ENCODE data around the gene LAMB4.

The LAMB4 gene

DNA sequence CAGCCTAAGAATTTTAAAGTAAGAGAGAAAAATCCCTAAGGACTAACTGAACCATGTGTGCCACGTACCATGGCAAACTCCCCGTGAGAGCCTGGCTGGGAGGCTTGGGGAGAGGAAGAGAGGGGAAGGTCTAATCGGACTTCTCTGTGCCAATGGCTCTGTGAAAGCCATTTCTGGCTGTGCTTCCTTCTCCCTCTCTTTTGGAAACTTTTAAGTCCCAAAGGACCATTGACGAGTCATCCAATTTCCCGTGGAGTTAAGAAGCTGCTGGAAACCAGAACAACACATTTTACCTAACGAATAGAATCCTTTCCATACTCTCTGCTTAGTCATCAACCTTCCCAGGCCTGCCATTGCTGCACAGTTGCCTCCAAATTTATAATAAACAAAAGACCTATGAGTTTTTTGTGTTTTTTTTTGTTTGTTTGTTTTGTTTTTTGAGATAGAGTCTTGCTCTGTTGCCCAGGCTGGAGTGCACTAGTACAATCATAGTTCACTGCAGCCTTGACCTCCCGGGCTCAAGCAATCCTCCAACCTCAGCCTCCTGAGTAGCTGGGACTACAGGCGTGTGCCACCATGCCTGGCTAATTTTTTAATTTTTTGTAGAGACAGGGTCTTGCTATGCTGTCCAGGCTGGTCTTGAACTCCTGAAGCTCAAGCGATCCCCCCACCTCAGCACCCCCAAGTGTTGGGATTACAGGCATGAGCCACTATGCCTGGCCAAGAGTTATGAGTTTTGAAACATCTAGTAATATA, 140.4 kb downstream of the LAMB4 start:
- Histone ChIP-seq H3K27ac (ENCODE audit: insufficient read depth in 1 of 2, low read depth in 1 of 2, low read length in 2 of 2, poor library complexity in 1 of 2, severe bottlenecking in 2 of 2) (no peak overlapping the region), H3K36me3 (ENCODE audit: control insufficient read depth in 4 of 4, insufficient read depth in 4 of 4, low read length in 3 of 4) (no peaks in the 10 kb centered on the region), H3K4me1 (ENCODE audit: control extremely low read depth in 1 of 4, control insufficient read depth in 4 of 4, insufficient read depth in 4 of 4, low read length in 3 of 4) (no peaks in the 10 kb centered on the region), H3K4me3 (ENCODE audit: control insufficient read depth in 1 of 7, extremely low read depth in 1 of 7, insufficient read depth in 4 of 7, low read depth in 2 of 7, low read length in 6 of 7) (no peak overlapping the region), H3K27me3 (replicated peaks in 2 of 5; ENCODE audit: control insufficient read depth in 4 of 5, insufficient read depth in 5 of 5, low read length in 4 of 5) (peaks cover 0 to 15% (median 5%) of the 10 kb centered on the region in 5 experiments), H3K9me3 (ENCODE audit: control extremely low read depth in 1 of 5, control insufficient read depth in 4 of 5, insufficient read depth in 2 of 5, low read depth in 1 of 5, low read length in 4 of 5) (no peaks in the 10 kb centered on the region)
- POLR2A ChIA-PET, result no interaction called here
- CTCF ChIA-PET, result no interaction called here
- no peak for DNase-seq
- WGBS (ENCODE audit: insufficient coverage), result 94% methylated on average over 8 of the region's 9 CpGs

DNA sequence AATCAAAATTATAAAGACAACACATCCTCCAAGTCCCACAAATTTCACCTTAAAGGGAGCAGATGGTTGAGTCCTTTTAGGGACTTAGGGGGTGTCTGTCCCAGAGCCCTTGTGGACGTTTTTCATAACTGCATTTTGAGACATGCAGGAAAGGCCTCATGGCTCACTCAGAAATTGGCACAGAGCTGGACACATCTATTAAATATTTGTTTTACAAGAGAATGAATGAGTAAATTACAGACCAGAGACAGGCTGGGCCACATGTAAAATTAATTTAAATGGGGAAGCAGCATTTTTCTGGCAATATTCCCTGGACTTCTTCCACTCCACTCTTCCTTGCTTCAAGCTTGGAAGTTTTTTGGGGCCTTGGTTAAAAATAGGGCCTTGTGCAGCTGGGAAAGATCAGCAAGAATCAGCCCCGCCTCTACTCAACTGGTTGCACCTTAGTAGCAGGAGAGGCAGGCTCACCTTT, 147.2 kb downstream of the LAMB4 start:
- ChIA-PET POLR2A (no interaction called here), CTCF (interaction anchor here (0.7 to 1.6 kb wide), 2 partner anchors 50 to 163 kb away, joined by 3 to 5 read pairs; no protein-coding TSS in a partner anchor)
- Histone ChIP-seq H3K36me3 (ENCODE audit: control insufficient read depth in 4 of 4, insufficient read depth in 4 of 4, low read length in 3 of 4) (no peaks in the 10 kb centered on the region), H3K4me1 (ENCODE audit: control extremely low read depth in 1 of 4, control insufficient read depth in 4 of 4, insufficient read depth in 4 of 4, low read length in 3 of 4) (no peaks in the 10 kb centered on the region), H3K27ac (ENCODE audit: insufficient read depth in 1 of 2, low read depth in 1 of 2, low read length in 2 of 2, poor library complexity in 1 of 2, severe bottlenecking in 2 of 2) (no peak overlapping the region), H3K27me3 (replicated peaks in 2 of 5; ENCODE audit: control insufficient read depth in 4 of 5, insufficient read depth in 5 of 5, low read length in 4 of 5) (no peaks in the 10 kb centered on the region), H3K9me3 (ENCODE audit: control extremely low read depth in 1 of 5, control insufficient read depth in 4 of 5, insufficient read depth in 2 of 5, low read depth in 1 of 5, low read length in 4 of 5) (no peaks in the 10 kb centered on the region), H3K4me3 (ENCODE audit: control insufficient read depth in 1 of 7, extremely low read depth in 1 of 7, insufficient read depth in 4 of 7, low read depth in 2 of 7, low read length in 6 of 7) (no peak overlapping the region)
- WGBS (ENCODE audit: insufficient coverage), result 90% methylated on average over 2 of the region's 2 CpGs
- peak in 1 of 3 donors; percentile 7 for DNase-seq

DNA sequence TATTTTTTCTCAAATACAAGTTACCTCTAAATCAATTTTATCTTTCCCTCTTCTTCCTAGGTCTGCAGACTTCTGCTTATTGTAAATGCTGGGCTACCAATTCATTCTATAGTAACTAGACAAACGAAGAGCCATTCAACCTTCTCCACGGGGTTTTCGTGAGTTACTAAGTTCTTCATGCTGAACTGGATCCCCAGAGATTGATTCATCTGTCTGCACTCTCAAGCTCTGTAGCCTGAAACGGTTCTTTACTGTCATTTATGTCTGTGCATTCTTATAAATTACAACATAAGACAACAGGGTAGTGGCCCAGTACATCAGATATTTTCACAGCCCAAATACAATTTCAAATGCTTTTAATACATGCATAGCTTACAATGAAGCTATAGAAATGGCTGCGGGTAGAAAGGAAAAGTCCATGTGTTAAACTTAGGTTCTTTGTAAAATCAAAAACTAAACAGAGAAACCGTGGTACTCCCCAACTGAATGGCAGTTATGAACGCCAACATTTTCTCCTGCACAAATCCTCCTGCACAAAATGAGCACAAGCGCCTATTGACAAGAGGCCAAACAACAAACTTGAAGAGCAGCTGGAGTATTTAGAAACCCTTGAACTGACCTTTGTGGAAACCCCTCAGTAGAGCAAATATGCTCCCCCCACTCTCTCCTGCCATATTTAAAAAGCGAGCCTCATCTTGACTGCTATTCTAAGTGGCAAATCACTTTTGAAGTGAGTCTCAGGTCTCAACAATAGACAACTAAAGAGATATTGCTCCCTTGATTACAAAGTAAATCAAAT, 147.9 kb downstream of the LAMB4 start:
- POLR2A ChIA-PET, result no interaction called here
- Histone ChIP-seq H3K4me3 (ENCODE audit: control insufficient read depth in 1 of 7, extremely low read depth in 1 of 7, insufficient read depth in 4 of 7, low read depth in 2 of 7, low read length in 6 of 7) (no peak overlapping the region), H3K4me1 (ENCODE audit: control extremely low read depth in 1 of 4, control insufficient read depth in 4 of 4, insufficient read depth in 4 of 4, low read length in 3 of 4) (no peaks in the 10 kb centered on the region), H3K27ac (ENCODE audit: insufficient read depth in 1 of 2, low read depth in 1 of 2, low read length in 2 of 2, poor library complexity in 1 of 2, severe bottlenecking in 2 of 2) (no peak overlapping the region), H3K27me3 (replicated peaks in 2 of 5; ENCODE audit: control insufficient read depth in 4 of 5, insufficient read depth in 5 of 5, low read length in 4 of 5) (no peaks in the 10 kb centered on the region), H3K36me3 (ENCODE audit: control insufficient read depth in 4 of 4, insufficient read depth in 4 of 4, low read length in 3 of 4) (no peaks in the 10 kb centered on the region), H3K9me3 (ENCODE audit: control extremely low read depth in 1 of 5, control insufficient read depth in 4 of 5, insufficient read depth in 2 of 5, low read depth in 1 of 5, low read length in 4 of 5) (no peaks in the 10 kb centered on the region)
- no peak for DNase-seq
- CTCF ChIA-PET, result interaction anchor here (1.6 kb wide), 1 partner anchor 164 kb away, joined by 5 read pairs; no protein-coding TSS in a partner anchor
- 95% methylated on average over 7 of the region's 9 CpGs for WGBS (ENCODE audit: insufficient coverage)

DNA sequence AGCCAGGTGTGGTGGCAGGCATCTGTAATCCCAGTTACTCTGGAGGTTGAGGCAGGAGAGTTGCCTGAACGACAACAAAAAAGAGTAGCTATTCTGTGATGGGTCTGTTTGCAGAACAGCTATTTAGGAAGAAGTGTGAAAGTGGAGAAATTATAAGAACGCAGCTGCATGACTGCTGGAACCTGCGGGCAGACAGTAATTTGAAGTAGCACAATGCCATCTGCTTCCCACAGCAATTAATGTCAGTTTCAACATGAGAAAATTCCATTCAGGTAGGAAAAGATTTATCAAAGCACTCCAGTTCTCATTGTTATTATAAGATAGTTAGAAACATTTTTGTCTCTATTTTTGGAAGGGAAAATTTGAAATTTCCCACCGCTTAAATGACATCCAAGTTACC, 148.7 kb downstream of the LAMB4 start:
- no peak for DNase-seq
- no peak overlapping the region for H3K27ac ChIP-seq (ENCODE audit: insufficient read depth in 1 of 2, low read depth in 1 of 2, low read length in 2 of 2, poor library complexity in 1 of 2, severe bottlenecking in 2 of 2)
- CTCF ChIA-PET, result interaction anchor here (0.7 to 1.6 kb wide), 2 partner anchors 12 to 165 kb away, joined by 3 to 5 read pairs; no protein-coding TSS in a partner anchor
- H3K27me3 ChIP-seq (replicated peaks in 2 of 5; ENCODE audit: control insufficient read depth in 4 of 5, insufficient read depth in 5 of 5, low read length in 4 of 5), result no peaks in the 10 kb centered on the region
- no peaks in the 10 kb centered on the region for H3K4me1 ChIP-seq (ENCODE audit: control extremely low read depth in 1 of 4, control insufficient read depth in 4 of 4, insufficient read depth in 4 of 4, low read length in 3 of 4)
- WGBS (ENCODE audit: insufficient coverage), result 97% methylated on average over 3 of the region's 4 CpGs
- H3K4me3 ChIP-seq (ENCODE audit: control insufficient read depth in 1 of 7, extremely low read depth in 1 of 7, insufficient read depth in 4 of 7, low read depth in 2 of 7, low read length in 6 of 7), result no peak overlapping the region
- no peaks in the 10 kb centered on the region for H3K36me3 ChIP-seq (ENCODE audit: control insufficient read depth in 4 of 4, insufficient read depth in 4 of 4, low read length in 3 of 4)
- no peaks in the 10 kb centered on the region for H3K9me3 ChIP-seq (ENCODE audit: control extremely low read depth in 1 of 5, control insufficient read depth in 4 of 5, insufficient read depth in 2 of 5, low read depth in 1 of 5, low read length in 4 of 5)
- POLR2A ChIA-PET, result no interaction called here

DNA sequence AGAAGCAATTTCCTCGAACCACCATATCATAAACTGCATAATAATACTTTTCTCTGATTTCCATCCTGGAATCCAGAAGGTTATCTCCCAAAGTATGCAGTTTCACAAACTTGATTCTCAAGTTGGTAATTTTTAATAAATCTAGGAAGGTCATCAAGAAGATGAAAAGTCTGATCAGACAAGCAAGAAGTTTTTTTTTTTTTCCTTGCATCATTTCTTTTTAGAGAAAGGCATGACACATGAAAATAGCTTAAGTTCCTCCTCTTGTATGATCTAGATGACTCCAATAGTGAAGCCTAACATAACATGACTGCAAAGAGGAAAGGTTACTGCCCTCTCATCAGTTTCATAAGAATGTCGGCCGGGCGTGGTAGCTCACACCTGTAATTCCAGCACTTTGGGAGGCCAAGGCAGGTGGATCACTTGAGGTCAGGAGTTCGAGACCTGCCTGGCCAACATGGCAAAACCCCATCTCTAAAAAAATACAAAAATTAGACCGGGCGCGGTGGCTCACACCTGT, 149.4 kb downstream of the LAMB4 start:
- H3K27me3 ChIP-seq (replicated peaks in 2 of 5; ENCODE audit: control insufficient read depth in 4 of 5, insufficient read depth in 5 of 5, low read length in 4 of 5), result no peaks in the 10 kb centered on the region
- 93% methylated on average over 4 of the region's 8 CpGs for WGBS (ENCODE audit: insufficient coverage)
- POLR2A ChIA-PET, result no interaction called here

DNA sequence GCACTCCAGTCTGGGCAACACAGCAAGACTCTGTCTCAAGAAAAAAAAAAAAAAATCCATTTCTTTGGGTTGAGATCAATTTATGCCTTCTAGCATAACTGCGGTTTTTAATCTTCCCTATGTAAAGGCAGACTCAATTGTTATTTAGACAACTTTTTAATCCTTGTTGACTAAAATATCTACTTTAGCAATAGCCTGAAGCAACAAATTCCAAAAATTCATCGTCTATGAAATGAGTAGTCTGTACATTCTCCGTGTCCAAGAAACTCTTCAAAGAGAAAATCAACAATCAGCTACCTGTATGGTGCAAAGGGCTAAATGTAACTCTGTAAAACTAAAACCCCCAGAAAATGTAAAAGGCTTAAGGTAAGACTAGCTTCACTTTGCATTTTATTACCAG, 150.0 kb downstream of the LAMB4 start:
- no peaks in the 10 kb centered on the region for H3K4me1 ChIP-seq (ENCODE audit: control extremely low read depth in 1 of 4, control insufficient read depth in 4 of 4, insufficient read depth in 4 of 4, low read length in 3 of 4)
- no peaks in the 10 kb centered on the region for H3K36me3 ChIP-seq (ENCODE audit: control insufficient read depth in 4 of 4, insufficient read depth in 4 of 4, low read length in 3 of 4)
- 100% methylated on average over 2 of the region's 3 CpGs for WGBS (ENCODE audit: insufficient coverage)
- H3K9me3 ChIP-seq (ENCODE audit: control extremely low read depth in 1 of 5, control insufficient read depth in 4 of 5, insufficient read depth in 2 of 5, low read depth in 1 of 5, low read length in 4 of 5), result no peaks in the 10 kb centered on the region
- peaks cover 0 to 3% (median 0%) of the 10 kb centered on the region in 5 experiments for H3K27me3 ChIP-seq (replicated peaks in 2 of 5; ENCODE audit: control insufficient read depth in 4 of 5, insufficient read depth in 5 of 5, low read length in 4 of 5)
- no peak overlapping the region for H3K4me3 ChIP-seq (ENCODE audit: control insufficient read depth in 1 of 7, extremely low read depth in 1 of 7, insufficient read depth in 4 of 7, low read depth in 2 of 7, low read length in 6 of 7)
- ChIA-PET CTCF (no interaction called here), POLR2A (no interaction called here)
- no peak for DNase-seq
- H3K27ac ChIP-seq (ENCODE audit: insufficient read depth in 1 of 2, low read depth in 1 of 2, low read length in 2 of 2, poor library complexity in 1 of 2, severe bottlenecking in 2 of 2), result no peak overlapping the region

More for the DNA sequence above, 149.4 kb downstream of the LAMB4 start:
- Histone ChIP-seq H3K9me3 (ENCODE audit: control extremely low read depth in 1 of 5, control insufficient read depth in 4 of 5, insufficient read depth in 2 of 5, low read depth in 1 of 5, low read length in 4 of 5) (no peaks in the 10 kb centered on the region), H3K36me3 (ENCODE audit: control insufficient read depth in 4 of 4, insufficient read depth in 4 of 4, low read length in 3 of 4) (no peaks in the 10 kb centered on the region), H3K27ac (ENCODE audit: insufficient read depth in 1 of 2, low read depth in 1 of 2, low read length in 2 of 2, poor library complexity in 1 of 2, severe bottlenecking in 2 of 2) (no peak overlapping the region), H3K4me3 (ENCODE audit: control insufficient read depth in 1 of 7, extremely low read depth in 1 of 7, insufficient read depth in 4 of 7, low read depth in 2 of 7, low read length in 6 of 7) (no peak overlapping the region), H3K4me1 (ENCODE audit: control extremely low read depth in 1 of 4, control insufficient read depth in 4 of 4, insufficient read depth in 4 of 4, low read length in 3 of 4) (no peaks in the 10 kb centered on the region)
- CTCF ChIA-PET, result interaction anchor here (0.7 kb wide), 1 partner anchor 11 kb away, joined by 3 read pairs; no protein-coding TSS in a partner anchor
- no peak for DNase-seq

All from common myeloid progenitor, CD34-positive (primary cell).